ENCODE results near the gene ISY1.
"Not testable (repeated sequence)": the region's sequence is repeated elsewhere in the genome, so short reads cannot be mapped to it uniquely, and the experiment has no call there.

ISY1 gene

DNA sequence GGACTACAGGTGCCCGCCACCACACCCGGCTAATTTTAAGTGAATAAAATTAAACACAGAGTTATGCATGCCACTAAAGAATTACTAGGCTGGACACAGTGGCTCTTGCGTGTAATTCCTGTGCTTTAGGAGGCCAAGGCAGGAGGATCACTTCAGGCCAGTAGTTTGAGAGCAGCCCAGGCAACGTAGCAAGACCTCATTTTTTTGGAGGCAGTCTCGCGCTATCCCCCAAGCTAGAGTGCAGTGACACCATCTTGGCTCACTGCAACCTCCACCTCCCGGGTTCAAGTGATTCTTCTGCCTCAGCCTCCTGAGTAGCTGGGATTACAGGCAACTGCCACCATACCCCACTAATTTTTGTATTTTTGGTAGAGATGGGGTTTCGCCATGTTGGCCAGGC, 4.7 kb upstream of the ISY1 start:
- not testable (repeated sequence) for DNase-seq

DNA sequence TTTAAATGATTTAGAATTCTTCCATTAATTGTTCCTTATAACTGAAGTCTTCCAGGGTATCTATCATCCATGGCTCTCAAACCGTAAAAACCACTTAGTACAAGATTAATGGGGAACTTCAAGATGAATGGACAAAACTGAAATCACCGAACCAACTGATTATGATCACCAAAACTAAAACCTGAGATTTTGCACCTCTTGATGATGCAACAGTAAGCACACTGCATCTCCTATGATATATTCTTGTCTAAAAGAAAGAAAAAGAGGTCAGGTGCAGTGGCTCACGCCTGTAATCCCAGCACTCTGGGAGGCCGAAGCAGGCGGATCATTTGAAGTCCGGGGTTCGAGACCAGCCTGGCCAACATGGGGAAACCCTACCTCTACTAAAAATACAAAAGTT, 3.6 kb upstream of the ISY1 start:
- DNase-seq = no peak

DNA sequence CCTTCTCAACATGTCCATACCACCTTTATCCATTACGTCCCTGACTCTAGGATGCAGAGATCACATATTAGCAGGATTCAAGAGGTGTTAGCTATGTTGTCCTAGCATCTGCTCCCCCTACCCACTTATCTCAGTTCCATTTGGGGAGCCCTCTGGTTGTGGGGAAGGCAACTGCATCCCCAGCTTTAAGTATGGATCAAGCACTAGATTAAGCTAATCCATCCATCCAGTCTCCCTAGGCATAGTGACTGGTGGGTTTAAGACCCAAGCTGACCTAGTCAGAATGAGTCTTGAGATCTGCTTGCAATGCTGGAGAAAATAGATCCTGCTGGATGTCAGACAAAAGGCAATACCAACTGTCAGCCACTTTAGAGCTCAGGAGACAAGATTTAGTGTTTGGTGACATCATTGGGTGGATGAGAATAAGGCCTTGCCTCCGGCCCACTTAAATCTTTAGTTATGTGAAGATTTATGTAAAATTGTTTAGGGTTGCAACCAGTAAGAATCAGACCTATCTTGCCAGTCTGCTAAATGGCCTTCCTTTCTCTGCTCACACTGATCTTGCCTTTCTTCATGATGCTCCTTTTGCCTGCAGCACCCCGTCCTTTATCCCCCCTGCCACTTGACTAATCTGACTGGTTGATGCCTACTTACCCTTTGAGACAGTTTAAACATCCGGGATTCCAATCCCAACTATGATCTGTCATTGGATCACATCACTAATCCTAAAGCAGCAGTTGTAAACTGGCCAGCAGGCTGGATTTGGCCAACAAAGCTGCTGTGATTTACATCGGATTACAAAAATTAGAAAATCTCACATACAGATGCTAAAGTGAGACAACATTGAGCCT, 2.1 kb upstream of the ISY1 start:
- no peak for DNase-seq

DNA sequence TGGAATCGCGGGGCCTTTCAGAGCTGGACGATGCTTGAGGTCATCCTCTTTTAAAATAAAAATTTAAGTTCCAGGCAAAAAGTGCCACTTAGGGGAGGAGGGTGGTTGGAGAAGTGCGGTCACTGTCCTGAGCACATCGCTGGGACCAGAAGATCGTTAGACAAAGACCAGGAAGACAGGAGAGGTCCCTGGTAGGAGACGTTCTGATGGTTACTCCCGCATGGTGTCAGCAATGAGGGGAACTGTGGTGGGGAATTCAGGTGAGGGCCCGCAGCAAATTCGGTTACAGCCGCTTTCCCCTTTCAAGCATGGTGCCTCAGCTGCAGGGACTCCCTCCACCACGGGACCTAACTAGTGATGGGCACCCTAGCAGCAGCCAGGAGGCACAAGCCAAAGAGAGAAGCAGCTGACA, 1.0 kb upstream of the ISY1 start:
- DNase-seq = no peak

DNA sequence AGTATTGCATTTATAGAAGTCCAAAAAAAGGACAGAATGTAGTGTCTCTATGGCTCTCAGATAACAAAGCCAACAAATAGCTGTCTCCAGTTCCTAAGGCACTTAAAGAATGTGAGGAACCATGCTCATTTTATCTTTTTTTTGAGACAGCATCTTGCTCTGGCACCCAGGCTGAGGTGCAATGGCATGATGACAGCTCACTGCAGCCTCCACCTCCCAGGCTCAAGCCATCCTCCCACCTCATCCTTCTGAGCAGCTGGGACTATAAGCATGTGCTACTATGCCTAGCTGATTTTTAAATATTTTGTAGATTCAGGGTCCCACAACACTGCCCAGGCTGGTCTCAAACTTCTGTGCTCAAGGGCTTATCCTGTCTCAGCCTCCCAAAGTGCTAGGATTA, 16.1 kb downstream of the ISY1 start:
- no peak for DNase-seq

DNA sequence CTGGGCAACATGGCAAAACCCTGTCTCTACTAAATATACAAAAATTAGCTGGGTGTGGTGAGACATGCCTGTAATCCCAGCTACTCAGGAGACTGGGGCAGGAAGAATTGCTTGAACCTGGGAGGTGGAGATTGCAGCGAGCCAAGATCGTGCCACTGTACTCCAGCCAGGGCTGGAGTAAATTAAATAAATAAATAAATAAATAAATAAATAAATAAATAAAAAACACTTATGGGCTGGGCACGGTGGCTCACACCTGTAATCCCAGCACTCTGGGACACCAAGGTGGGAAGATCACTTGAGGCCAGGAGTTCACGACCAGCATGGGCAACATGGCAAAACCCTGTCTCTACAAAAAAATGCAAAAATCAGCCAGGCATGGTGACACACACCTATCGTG, 19.9 kb downstream of the ISY1 start:
- not testable (repeated sequence) for DNase-seq

DNA sequence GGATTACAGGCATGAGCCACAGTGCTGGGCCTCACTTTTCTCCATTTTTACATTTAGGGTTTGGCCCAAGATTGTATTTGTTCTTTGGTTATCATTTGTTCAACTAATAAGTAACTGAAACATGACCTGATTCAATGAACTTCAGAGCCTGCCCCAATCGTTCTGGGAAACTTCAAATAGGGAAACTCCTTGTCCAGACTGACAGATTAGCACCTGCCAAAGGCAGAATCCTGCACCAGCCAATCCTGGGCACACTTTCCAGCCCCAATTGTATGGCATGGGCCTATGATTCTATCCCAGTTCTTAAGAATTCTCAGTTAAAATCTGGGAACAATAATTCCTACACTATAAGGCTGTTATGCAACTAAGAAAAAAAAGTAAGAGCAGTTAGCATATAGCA, 21.0 kb downstream of the ISY1 start:
- no peak for DNase-seq

DNA sequence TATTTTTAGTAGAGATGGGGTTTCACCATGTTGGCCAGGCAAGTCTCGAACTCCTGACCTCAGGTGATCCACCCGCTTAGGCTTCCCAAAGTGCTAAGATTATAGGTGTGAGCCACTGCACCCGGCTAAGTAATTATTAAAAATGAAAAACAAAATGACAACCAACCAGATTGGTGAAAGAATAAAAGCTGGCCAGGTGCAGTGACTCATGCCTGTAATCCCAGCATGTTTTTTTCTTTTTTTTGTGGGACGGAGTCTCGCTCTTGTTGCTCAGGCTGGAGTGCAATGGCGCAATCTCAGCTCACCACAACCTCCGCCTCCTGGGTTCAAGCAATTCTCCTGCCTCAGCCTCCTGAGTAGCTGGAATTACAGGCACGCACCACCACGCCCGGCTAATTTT, 24.6 kb downstream of the ISY1 start:
- not testable (repeated sequence) for DNase-seq

DNA sequence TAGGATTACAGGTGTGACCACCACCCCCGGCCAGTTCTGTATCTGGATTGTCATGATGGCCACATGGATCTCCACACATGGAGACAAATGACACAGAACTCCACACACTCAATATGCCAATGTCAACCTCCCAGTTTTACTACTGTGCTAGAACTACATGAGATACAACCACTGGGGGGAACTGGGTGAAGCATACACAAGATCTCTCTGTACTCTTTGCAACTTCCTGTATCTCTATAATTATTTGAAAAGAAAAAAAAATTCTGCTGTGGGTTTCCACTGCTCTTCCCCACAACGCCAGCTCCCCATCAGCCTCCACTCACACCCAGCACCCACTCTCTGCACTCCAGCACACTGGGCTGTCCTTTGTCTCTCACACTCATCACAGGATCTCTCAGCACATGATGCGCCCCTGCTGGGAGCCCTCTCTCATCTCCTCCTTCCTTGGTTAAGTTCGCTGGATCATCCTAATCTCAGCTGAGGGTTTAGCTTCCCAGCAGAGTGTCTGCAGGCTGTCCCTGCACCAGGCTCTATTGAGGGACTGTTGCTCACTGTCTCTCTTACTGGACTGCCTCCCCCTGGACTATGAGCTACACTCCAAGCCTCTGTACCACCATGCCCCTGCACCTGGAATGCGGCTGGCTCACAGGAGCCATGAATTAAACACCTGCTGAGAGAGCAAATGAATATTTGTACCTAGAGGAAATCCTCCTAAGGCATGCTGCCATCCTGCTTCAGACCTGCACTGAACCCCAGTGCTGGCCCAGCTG, 28.6 kb downstream of the ISY1 start:
- no peak for DNase-seq

DNA sequence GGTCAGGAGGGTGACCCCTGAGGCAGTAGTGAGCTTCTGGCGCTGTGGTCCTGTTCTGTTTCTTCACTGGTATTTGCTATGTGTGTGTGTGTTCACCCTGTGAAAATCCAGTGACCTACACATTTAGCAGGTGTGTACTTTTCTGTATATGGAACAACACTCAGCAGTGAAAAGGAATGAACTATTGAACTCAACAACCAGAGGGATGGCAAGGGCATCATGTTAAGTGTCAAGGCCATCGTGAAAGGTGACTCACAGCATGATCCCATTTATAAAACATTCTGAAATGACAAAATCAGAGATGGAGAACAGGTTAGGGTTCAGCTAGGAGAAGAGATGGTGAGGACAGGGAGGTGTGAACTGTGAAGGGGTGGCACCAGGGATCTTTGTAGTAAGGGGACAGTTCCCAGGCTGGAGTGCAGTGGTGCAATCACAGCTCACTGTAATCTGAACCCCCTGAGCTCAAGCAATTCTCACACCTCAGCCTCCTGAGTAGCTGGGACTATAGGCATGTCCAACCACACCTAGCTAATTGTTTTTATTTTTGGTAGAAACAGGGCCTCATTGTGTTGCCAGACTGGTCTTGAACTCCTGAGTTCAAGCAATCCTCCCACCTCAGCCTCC, 29.3 kb downstream of the ISY1 start:
- no peak for DNase-seq

DNA sequence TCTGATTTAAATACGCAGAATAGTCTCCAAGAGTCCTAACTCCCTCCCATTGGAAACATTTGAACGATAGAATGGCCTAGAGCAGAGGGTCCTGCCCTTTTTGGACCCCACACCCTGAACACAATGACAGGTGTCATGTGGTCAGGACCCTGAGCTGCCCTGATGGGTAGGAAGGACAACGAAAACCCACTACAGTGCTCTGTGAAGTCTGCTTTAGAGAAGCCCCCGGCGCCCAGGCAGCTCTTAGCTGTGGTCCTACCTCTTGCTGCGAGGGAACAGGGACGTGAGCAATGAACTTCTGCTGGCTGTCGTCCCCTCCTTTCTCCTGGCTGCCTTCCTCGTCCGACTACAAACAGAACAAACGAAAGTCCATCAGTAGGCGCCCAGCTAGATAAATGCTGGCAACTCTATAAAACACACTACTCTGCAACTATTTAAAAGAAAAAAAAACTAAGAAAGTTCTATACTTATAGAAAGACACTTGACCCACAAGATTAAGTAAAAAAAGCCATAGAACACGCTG, 30.5 kb downstream of the ISY1 start:
- DNase-seq = no peak

DNA sequence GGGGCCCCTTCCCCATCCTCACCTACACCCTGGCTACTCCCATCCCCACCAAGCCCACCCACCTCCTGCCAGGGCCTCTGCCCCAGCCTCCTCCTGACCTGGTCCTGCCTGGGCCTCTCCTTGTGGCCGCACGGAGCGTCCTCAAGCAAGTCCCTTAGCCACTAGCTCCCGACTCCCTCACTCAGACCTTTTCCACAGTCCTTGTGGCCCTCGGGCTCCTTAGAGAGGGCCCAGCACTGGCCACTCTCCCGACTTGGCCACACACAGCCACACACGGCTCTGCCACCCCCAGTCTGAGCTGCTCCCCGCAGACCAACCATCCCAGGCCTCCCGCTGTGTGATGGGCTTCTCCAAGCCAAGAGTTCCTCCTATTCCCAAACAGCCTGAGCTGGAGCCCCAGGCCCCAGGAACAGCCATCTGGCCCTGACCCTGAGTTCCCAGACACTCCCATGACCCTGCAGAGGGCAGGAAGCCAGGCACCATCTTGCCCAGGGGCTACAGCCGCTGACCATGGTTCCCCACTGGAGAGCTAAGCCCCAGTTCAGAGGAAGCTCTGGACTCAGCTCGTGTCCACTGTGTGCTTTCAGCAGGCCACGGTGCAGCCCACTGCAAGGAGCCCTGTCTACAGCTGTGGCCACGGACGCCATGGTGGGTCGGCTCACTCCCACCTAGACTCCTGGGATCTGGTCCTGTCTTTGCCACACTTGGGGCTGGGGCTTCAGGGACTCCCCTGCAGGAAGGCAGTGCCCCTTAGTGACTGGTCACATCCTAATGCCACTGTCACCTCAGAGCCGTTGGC, 32.3 kb downstream of the ISY1 start:
- no peak for DNase-seq

DNA sequence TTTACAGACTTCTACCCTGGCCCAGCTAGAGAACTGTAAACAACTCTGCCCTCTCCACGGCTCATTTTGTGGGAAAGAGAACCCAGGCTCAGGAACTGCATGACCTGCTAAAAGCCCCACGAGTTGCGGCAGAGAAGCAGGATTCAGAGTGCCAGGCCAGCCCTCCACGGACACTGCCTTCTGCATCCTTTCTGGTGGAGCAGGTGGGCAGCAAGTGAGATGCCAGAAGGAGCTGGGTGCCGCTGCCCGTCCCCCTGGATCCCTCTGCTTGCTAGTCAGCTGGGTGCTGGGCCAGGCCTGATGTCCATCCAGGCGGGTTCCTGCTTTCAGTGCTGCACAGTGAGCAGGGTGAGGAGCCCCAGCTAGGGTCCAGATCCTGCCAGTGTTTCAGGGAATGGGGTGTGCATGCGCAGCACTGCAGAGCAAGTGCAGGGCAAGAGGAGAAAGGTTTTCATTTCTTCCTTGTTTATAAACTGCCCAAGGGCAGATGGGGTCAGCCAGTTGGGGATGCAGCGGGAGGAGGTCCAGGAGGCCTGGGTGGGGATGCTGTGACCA, 34.1 kb downstream of the ISY1 start:
- DNase-seq = no peak

DNA sequence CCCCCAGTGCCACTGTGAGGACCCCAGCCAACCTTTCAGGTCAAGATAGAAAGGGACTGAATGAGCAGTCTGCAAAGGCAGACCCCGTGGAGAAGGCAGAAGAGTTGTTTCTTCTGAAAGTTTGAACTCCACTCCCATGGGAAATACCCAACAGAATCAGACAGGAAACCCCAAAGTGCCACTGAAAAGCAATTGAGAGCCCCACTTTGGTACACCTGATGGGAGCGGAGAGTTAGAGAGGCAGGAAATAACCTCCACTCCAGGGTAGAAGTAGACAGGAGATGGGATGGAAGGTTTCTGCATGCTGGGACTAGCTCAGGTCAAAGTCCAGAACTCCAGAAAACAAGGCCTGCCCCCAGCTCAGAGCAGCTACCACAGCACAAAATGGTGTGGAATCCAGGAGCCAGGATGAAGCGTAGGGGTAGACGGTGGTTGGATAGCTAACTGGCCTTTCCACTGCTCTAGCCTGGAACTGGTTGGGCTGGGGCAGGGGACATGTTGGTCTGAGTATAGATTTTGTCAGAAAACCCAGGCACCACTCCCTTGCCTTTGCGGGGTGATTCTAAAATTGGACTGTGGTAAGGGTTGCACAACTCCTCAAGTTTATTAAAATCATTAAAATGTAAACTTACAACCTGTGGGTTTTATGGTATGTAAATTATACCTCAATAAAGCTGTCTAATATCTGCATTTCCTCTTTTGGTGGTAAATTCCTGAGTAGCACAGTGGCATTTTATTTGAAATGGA, 37.4 kb downstream of the ISY1 start:
- DNase-seq = no peak

DNA sequence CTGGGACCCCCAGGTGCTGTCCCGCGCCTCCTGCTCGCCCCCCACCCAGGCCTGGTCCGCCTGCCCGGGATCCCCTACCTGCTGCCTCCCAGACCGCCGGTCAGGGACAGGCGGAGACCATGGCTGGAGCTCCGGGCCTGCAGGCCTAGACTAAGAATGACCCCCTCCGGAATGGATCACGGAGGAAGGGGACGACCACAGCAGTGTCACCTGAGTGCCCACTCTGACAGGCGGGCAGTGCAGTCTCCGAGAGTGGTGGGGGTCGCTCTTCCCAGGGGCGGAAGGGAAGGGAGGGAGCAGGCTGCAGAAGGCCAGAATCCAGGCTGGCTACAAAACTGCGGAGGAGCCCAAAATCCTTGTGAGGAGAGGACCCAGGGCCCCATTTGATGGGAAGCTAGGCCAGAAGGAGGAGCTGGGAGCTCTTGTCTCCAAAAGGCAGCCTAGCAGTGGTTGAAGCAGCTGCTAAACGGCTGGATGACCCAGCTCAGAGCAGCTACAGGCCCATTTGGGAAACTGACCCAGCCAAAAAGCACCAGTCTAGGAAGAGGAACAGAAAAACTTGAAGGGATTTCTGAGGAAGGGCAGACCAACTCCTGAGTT, 38.4 kb downstream of the ISY1 start:
- DNase-seq = peak; percentile 53

DNA sequence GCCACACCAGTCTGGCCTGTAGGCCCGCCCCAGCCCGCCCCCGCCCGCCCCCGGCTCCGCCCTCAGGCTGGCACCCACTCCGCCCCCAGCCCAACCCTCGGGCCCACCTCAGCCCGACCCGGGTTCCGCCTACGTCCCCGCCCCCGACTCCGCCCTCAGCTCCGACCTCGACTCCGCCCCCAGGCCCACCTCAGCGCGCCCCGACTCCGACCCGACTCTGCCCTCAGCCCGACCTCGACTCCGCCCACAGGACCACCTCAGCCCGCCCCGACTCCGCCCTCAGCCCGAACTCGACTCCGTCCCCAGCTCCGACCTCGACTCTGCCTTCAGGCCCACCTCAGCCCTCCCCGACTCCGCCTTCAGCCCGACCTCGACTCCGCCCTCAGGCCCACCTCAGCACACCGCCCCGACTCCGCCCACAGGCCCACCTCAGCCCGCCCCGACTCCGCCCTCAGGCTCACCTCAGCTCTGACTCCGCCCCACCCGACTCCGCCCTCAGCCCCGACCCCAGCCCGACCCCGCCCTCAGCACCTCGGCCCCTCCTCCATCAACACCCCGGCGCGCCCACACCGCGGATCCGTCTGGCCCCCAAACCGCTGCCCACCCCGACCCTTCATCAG, 39.0 kb downstream of the ISY1 start, which contains the start of gene RAB43:
TSS of gene RAB43 (minus strand) at position 13 of the 620 bp plus-strand sequence. CDS start 315 bp downstream, outside the sequence.
- DNase-seq = peak; percentile 94

DNA sequence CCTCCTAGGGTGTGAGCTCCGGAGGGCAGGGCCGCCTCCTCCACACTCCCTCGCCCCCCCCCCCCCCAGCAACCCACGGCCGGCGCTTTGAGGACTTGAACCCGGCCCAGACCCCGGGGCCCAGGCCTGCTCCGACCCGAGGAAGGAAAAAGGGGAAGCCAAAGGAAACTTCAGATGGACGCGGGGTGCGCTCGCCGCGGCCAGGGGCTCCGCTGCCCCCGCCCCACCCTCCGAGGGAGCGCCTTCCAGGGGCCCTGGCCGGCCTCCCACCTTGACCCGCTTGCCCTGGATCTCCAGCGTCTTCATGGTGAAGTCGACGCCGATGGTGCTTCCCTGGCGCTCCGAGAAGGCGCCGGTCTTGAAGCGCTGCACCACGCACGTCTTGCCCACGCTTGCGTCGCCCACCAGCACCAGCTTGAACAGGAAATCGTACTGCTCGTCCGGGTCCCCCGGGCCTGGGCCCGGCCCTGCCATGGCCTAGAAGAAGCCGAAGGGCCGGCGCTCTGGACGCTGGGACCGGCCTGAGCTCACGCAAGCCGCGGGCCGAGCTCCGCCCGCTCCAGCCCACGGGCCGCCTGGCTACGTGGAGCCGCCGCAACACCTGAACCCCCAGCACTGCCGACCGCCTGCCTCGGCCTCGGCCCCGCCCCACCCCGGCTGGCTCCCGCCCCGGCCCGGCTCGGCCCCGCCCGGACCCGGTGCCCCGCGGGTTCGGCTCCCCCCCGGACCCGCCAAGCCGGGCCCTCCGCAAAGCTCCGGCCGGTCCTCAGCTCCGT, 39.7 kb downstream of the ISY1 start:
- DNase-seq = no peak

DNA sequence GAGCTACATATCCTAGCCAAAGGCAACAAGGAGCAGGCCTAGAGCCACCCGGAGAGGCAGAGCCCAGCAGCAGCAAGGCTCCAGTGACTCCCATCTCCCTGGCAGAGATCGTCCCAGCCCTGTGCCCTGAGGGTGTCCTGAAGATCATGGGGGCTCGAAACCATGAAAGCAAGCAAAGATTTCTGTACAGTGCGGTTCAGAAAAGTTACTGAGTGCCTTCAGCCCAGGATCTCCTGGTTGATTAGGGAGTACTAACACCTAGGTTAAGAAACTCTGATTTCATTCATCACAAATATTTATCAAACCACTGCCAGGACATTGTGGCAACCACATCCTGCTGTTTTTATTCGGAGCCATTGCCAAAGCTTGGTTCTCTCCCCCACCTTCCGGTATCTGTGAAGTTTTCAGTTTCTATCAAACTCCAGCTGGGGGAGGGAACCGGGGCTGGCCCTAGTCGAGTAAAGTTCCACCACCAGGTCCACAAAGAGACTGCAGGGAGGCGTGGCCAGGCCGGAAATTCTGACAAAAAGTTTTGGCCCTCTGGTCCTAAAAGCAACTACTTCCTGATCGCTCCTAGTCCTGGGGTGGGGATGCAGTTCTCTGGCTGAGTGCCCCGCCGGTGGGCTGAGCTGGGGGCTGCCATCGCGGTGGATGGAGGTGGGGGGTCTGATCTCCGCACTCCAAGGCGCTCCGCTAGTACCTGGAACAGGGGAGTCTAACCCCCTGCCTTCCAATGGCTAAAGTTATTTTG, 40.4 kb downstream of the ISY1 start:
- peak; percentile 90 for DNase-seq
